HG02678 (cell line): ENCODE measurements around the gene SVIL.
"Not testable (repeated sequence)": the region's sequence is repeated elsewhere in the genome, so short reads cannot be mapped to it uniquely, and the experiment has no call there.

Experiments used
- ATAC-seq: cut with Tn5 transposase; IDR thresholded peaks from one replicate; pipeline ENCODE4 v1.9.1; 2021; ENCODE audit warnings: mild to moderate bottlenecking, moderate library complexity; ENCODE audit not compliant: unreplicated experiment

The SVIL gene

GRCh38 chr10:29606693-29607092 is 28.1 kb downstream of the SVIL start:
- not testable (repeated sequence) for ATAC-seq

GRCh38 chr10:29604291-29604825 is 30.4 kb downstream of the SVIL start:
- ATAC-seq = no peak

- ATAC-seq = no peak
These were observed 31.4 kb downstream of the SVIL start for GRCh38 chr10:29603223-29603896.

- no peak for ATAC-seq
These were observed 34.0 kb downstream of the SVIL start for GRCh38 chr10:29600821-29601220.

- ATAC-seq = no peak
These were observed 34.7 kb downstream of the SVIL start for GRCh38 chr10:29600067-29600466.

GRCh38 chr10:29598851-29599311 is 35.9 kb downstream of the SVIL start:
- ATAC-seq = no peak

GRCh38 chr10:29596826-29597225 is 37.9 kb downstream of the SVIL start:
- ATAC-seq = no peak

- no peak for ATAC-seq
These were observed 38.4 kb downstream of the SVIL start for GRCh38 chr10:29596356-29596755.

GRCh38 chr10:29595636-29596225 is 39.0 kb downstream of the SVIL start:
- no peak for ATAC-seq

- ATAC-seq = no peak
These were observed 39.6 kb downstream of the SVIL start for GRCh38 chr10:29595146-29595545.

- ATAC-seq = no peak
These were observed 43.2 kb downstream of the SVIL start for GRCh38 chr10:29591651-29591968.

- no peak for ATAC-seq
These were observed 43.7 kb downstream of the SVIL start for GRCh38 chr10:29590915-29591650.

- no peak for ATAC-seq
These were observed 45.9 kb downstream of the SVIL start for GRCh38 chr10:29588629-29589421.

- not testable (repeated sequence) for ATAC-seq
These were observed 46.8 kb downstream of the SVIL start for GRCh38 chr10:29587750-29588628.

- not testable (repeated sequence) for ATAC-seq
These were observed 47.5 kb downstream of the SVIL start for GRCh38 chr10:29587102-29587749.

- ATAC-seq = no peak
These were observed 48.3 kb downstream of the SVIL start for GRCh38 chr10:29586509-29586908.

- ATAC-seq = no peak
These were observed 49.2 kb downstream of the SVIL start for GRCh38 chr10:29585488-29585976.

- ATAC-seq = no peak
These were observed 50.3 kb downstream of the SVIL start for GRCh38 chr10:29584436-29584835.

GRCh38 chr10:29583674-29584073 is 51.1 kb downstream of the SVIL start:
- no peak for ATAC-seq
